NCI-H524 (cell line): ENCODE data around the gene MAP7D3.
"Not testable (repeated sequence)": the region's sequence is repeated elsewhere in the genome, so short reads cannot be mapped to it uniquely, and the experiment has no call there.

Experiments used
- DNase-seq, 2 experiments: peaks; one replicate each; lab custom pipeline; 2025; lab: John Stamatoyannopoulos, UW

Gene MAP7D3, protein sequence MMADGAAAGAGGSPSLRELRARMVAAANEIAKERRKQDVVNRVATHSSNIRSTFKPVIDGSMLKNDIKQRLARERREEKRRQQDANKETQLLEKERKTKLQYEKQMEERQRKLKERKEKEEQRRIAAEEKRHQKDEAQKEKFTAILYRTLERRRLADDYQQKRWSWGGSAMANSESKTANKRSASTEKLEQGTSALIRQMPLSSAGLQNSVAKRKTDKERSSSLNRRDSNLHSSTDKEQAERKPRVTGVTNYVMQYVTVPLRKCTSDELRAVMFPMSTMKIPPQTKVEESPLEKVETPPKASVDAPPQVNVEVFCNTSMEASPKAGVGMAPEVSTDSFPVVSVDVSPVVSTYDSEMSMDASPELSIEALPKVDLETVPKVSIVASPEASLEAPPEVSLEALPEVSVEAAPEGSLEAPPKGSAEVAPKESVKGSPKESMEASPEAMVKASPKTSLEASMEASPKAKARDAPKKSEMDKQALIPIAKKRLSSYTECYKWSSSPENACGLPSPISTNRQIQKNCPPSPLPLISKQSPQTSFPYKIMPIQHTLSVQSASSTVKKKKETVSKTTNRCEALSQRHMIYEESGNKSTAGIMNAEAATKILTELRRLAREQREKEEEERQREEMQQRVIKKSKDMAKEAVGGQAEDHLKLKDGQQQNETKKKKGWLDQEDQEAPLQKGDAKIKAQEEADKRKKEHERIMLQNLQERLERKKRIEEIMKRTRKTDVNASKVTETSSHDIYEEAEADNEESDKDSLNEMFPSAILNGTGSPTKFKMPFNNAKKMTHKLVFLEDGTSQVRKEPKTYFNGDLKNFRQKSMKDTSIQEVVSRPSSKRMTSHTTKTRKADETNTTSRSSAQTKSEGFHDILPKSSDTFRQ

DNA sequence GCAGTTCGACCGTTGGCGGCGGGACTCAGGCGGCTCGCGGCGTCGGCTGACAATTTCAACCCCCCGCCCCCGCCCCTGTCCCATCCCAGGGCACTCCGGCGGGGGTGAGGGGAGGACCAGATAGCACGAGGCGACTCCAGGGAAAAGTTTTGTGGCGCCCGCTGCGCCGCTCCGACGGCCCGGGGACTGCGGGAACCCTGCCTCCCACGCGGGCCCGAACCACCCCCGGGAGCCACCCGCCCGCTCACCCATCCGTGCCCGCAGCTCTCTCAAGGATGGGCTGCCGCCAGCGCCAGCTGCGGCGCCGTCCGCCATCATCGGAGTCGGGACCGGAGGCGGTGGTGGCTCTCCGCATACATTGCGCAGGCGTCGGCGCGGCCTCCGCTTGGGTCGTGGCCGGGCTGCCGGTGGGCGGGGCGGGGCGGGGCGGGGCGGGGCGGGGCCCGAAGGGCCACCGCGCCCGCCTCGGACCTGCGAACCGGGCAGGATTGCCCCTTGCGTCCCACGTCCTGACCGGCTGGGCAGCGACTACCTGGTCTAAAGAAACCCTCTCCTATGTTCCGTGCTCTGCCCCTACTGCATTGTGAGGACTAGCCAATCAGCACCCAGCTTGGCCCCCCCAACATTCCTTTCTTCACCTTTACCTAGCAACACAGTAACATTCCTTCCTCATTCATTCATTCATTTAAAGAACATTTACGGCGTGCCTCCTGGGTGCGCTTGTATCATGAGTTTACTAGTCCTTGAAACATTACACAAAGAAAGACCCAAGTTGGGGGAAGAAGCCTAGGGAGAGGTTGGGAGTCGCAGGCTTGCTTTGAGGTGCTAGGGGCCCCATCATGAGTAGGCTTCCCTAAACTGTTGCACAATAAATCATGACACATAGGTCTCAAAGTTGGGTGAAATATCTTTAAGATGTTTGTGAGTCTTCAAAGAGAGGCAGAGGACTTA, at the start of gene MAP7D3:
MAP7D3 (minus strand) TSS at position 360 of the 951 bp plus-strand sequence; CDS start at position 318, 42 bp downstream.
- peak in 1 of 2 experiments; percentile 60 for DNase-seq

DNA sequence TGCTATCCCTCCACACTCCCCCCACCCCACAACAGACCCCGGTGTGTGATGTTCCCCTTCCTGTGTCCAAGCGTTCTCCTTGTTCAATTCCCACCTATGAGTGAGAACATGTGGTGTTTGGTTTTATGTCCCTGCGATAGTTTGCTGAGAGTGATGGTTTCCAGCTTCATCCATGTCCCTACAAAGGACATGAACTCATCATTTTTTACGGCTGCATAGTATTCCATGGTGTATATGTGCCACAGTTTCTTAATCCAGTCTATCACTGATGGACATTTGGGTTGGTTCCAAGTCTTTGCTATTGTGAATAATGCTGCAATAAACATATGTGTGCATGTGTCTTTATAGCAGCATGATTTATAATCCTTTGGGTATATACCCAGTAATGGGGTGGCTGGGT, 49.5 kb upstream of the MAP7D3 start, which contains the start of gene ADGRG4:
ADGRG4 (plus strand) TSS at position 243 of the 400 bp plus-strand sequence. CDS start 7,815 bp downstream, outside the sequence.
- DNase-seq = not testable (repeated sequence)

DNA sequence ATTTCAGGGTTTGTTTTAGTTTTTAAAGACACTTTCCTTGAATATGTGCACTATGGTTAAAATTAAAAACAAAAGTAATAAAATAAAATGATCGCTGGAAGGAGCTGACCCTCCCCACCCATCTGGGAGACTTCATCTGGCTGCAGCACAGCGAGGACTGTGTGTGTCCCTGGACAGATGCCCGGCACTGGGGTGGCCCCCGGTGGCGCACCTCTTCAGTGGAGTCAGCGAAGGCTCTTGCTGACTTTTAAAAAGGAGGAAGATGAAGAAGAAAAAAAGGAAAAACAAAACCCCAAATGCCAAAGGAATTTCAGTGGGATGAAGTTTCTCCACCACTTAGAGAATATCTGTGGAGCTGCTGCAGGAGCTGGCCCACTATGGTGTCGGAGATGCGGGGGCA, 44.2 kb upstream of the MAP7D3 start:
- no peak for DNase-seq

DNA sequence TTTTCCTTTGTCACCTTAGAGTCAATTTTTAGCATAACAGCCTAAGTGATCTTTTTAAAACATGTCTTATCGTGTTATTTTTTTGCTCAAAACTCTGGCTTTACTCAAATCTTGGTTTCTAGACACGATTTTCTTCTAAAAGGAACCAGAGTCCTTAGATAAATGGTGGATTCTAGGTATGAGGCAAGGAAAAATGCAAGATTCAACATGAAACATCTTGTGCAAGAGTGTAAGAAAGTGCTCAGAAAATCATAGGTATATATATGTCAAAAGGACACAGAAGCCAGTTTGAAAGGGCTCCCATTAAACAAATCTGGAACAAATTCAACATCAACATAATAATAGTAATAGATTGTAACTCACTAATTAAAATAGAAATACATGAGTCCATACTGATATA, 41.5 kb upstream of the MAP7D3 start:
- no peak for DNase-seq

DNA sequence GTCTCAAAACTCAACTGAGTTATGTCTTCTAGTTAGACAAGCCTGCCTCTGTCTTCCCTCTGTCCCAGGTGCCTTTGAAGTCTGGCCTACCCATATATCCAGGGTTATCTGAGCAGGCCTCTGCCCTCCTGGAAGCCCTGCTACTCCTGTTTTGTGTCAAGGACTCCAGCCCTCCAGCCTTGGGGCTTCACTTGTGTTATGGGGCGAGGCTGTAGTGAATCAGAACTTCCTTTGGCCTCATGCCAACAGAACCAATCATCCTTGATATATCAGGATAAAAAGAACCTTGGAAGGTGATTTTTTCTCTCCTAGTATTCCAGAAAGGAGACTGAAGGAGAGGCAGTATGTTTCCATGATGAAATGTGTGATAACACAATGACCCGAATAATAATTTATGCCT, 40.6 kb upstream of the MAP7D3 start:
- DNase-seq = no peak

DNA sequence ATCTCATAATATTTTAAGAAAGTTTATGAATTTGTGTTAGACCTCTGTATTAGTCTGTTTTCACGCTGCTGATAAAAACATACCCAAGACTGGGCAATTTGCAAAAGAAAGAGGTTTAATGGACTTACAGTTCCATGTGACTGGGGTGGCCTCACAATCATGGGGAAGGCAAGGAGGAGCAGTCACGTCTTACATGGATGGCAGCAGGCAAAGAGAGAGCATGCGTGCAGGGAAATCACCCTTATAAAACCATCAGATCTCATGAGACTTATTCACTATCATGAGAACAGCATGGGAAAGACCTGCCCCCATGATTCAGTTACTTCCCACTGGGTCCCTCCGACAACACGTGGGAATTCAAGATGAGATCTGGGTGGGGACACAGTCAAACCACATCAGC, 35.2 kb upstream of the MAP7D3 start:
- DNase-seq = not testable (repeated sequence)

DNA sequence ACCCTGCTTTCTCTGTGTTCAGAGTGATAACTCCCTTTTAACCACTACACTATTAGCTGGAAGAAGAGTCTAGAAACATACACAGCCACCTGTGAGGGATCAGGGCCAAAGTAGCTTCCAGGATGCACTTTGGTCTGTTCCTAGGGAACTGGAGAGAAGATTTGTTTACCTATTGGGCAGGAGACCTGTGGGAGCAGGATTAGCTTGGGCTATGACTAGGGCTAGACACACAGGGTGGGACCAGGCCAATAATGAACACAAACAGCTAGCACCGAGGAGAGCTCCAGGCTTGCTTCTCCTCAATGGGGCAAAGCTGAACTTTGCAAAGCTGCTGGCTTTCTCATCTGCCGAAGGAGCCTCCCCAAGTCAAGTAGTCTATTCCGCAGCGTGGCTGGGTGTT, 24.4 kb upstream of the MAP7D3 start:
- DNase-seq = no peak

DNA sequence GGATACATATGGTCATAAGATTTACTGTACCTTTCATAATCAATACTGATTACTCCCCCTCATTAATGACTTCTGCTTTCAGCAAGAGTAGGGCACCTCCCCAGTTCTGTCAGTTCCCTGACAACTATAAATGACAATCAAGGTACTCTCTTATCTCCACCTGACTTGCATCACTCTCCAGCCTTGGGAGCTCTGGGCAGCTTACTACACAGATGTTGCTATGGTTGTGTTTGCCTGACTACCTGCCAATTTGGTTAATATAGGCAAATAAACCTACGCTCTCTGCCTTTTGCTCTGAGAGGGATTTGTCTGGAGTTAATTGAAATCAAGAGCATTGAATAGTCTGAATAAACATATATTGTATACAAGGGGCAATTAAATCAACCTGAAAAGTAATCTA, 22.8 kb upstream of the MAP7D3 start:
- no peak for DNase-seq

DNA sequence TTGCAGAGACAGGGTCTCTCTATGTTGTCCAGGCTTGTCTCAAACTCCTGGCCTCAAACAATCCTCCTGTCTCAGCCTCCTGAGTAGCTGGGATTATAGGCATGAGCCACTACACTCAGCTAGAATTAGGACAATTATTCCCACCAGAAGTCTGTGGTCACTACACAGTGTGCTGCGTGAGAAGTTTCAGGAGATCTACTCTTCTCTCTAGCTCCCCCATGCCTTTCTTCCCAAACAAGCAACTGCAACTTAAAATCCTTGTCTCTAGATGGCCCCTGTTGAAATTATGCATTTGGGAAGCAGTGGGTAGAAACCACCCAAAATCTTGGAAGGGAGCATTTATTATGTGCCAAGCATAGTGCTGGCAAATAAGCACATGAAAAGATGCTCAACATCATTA, 21.1 kb upstream of the MAP7D3 start:
- DNase-seq = peak in 1 of 2 experiments; percentile 4

DNA sequence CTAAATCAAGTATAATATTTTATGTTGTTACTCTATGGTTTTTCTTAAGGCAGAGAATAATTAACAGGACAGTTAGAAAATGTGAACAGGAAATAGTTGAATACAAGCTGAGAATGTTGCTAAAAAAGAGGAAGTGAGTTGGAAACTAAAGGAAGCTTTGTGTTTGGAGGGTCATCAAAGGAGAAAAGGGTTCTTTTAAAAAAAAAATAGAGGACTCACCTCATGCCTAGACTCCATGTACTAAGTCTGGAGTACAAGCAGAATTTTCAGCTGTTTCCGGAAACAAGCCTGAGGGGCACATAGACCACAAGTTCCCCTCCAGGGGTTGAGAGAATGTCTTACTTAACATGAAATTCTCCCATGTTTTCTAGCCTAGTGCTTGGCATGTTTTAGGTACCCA, 20.1 kb upstream of the MAP7D3 start:
- no peak for DNase-seq

DNA sequence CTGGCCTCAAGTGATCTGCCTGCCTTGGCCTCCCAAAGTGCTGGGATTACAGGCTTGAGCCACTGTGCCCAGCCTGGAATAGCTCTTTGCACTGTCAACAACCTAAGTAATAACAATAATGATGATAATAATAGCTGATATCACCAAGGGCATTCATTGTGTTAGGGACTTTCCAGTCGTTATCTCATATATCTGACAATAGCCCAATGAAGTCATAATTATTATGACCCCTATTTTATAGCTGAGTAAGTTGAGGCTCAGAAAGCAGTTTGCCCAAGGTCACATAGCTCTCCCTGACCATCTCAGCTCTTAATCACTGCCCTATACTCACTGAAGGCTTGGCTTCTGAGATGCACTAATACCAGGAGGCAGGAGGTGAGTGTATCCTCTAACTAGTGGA, 18.7 kb upstream of the MAP7D3 start:
- DNase-seq = no peak

DNA sequence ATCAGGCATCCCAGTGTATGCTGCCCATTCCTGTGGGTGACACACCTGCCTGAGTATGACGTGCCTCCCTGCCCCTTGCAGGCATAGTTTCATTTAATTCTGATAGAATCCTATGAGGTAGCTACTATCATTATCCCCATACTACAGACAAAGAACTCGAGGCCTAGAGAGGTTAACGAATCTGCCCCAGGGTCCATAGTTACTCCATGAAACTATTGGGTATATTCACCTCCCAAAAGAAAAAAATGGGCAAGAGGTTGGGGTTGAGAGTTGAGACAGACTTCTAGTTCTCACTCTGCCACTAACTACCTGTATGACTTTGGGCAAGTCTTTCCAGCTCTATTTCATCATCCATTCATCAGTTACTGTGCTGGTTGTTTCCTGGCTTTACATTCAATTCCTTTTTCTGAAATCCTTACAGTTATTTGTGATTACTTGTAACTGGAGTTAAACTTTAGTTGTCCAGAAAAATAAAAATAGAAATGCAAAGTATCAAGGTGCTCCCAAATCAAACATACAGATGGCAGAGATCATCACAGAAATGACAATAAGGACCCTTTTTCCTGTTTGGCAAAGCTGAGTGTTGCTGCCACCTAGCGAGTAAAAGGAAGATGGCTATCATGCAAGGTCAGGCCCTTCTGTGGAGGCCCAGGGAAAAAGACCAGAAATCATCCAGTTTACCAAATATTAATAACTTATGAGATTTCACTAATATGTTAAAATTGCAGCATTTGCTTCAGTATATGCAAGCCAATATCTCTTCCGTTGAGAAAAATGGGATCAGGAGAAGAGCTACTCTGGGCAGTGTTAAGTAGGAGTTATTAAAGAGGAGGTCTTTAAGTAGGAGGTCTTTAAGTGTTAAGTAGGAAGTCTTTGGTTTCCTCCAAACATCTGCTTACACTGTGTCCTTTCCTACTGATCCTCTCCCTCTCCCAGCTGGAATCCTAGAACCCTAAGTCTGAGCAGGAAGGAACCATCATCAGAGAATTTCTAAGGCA, 17.1 kb upstream of the MAP7D3 start:
- peak; percentile 38 to 63 for DNase-seq

DNA sequence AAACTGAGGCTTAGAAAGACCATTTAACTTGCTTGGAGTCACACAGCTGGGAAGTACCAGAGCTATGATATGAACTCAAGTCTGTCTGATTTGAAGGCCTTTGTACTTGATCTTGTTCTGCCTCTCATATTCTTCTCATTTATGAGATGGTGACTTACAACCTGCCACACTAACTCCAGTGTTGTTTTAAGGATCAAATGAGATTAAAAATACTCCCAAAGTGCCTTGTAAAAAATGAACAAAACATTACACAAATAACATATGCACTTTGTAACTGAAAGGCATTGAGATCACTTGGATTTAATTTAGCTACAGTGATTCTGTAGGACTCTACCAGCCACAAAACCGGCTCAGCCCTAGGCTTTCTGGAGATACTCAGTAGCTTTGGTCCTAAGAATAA, 15.6 kb upstream of the MAP7D3 start:
- no peak for DNase-seq

DNA sequence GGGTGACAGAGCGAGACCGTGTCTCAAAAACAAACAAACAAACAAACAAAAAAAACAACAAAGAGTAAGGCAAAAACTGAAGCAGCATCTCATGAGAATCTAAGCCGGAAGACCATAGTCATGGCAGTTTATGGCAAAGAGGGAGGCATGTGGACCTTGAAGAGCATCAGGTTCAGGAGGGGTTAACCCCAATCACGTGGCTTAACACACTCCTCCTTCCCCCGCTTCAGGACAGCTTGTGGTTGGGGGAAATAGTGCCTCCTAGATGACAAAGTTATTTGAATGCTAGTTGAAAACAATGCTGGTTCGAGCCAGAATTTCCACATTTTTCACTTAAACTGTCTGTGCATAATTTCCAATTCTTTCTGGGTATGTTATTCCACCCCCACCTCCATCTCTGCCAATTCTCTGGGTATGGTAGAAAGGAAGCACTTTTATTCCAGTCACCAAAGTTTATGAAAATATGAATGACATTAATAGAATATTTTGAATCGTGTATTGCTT, 11.7 kb upstream of the MAP7D3 start:
- no peak for DNase-seq

DNA sequence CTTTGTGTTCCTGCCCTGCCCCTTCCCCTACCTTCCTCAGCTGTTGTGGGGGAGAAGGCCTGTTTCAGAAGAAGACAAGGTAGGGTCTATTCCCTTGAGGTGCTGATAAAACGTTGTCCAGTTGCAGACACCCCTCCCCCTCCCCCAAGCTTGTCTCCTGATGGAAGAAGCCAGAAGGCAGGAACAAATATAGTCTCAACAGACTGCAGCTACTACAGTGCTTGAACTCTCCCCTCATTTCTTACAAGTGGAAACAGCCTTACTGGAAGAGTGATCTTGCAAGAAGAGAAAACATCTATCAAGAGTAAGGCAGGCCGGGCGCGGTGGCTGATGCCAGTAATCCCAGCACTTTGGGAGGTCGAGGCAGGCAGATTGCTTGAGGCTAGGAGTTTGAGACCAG, 11.0 kb upstream of the MAP7D3 start:
- DNase-seq = no peak

DNA sequence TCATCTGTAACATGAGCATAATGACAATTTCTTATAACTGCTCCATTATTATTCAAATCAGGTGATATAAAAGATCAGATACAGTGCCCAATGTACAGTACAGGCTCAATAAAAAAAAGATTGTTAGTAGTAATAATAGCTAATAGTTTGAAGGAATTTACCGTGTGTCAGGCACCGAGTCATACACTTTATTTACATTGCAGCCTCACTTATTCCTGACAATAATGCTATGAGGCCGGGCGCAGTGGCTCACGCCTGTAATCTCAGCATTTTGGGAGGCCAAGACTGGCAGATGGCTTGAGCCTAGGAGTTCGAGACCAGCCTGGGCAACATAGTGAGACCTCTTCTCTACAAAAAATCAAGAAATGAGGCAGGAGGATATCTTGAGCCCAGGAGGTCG, 10.1 kb upstream of the MAP7D3 start:
- DNase-seq = no peak

DNA sequence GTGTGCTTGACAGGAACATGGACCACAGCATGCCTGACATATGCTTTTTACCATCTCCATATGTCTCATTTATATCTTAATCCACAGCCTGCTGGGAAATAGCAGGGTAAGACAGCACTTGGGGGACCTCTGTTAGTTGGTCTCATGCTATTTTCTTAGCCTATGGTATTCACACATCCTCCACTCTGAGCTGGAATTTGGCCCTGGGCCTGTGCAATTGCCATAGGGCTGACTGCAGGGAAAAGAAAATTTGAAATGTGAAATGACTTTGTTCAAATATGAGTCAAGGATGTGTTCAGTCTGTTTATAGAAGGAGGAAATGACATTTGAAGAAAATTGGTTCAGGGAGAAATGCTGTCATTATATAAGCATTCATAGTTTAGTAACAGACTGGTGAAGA, 9.6 kb upstream of the MAP7D3 start:
- peak in 1 of 2 experiments; percentile 80 for DNase-seq

DNA sequence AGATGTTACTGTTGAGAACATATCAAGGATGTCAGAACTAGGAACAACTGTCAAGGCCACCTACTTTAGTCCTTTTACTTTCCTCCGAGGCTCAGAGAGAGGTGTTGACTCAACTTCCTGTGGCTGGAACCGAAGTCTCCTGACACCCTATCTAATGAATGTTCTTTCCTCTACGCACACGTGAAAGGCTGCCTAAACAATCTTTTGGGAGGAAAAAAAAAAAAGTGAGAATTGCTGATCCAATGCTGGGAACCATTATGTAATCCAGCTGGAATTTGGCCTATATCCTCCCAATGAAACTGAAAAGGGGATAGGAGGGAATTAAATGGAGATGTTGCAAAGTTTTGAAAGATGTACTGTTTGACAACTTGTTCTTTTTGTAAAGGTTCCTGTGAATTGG, 8.3 kb upstream of the MAP7D3 start:
- DNase-seq = no peak

DNA sequence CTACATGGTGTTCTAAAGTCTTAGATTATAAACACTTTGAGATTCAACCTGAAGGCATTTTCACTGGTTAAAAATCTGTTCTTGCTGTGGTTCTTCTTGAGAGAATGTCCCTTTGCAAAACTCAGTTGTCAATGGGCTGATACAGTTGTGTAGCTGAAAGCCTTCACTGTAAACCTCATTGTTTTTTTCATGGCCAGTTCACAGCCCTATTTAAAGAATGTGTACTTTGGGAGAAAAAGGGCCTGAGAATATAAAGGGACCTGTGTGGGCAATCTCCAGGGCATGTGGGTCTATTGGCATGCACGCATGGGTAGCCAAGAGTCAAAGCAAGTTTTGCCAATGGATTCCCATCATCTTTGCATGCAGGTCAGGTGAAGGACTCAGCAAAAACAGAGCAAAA, 7.8 kb upstream of the MAP7D3 start:
- DNase-seq = no peak

DNA sequence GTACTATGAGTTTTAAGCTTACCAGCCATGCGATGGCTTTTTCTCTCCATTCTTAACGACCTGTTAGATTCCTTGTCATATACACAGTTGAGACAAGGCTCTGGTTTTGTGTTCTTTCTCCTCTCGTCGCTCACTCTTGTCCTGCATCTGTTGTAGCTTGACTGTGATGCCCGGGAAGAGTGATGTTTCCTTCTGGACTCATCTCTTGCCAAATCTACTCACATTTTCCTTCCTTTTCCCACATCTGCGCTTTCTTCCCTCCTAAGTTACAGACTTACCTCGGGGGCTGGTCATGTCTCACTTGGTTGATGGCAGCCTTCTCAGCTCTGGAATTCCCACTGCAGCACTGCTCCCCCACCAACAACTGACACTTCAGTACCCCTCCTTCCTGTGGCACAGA, 4.8 kb upstream of the MAP7D3 start:
- no peak for DNase-seq
